Peyer's patch (tissue), 4 donors: ENCODE data around the gene THBS3.
"Not testable (repeated sequence)": the region's sequence is repeated elsewhere in the genome, so short reads cannot be mapped to it uniquely, and the experiment has no call there.

Experiments used
- POLR2A ChIP-seq, 2 donors: fragments of 450-650 bp; IDR thresholded peaks; one replicate each; pipeline ENCODE4 v1.5.1; 2017; ENCODE audit warnings: antibody characterized with exemption in 2 of 2, mild to moderate bottlenecking in 2 of 2, moderate library complexity in 2 of 2
- TF ChIP-seq, protein P1 (sequence below), 6 experiments: fragments of 450-650 bp in 4 of 6; fragments of 200-600 bp in 2 of 6; sonication (generic) in 1 of 6; IDR thresholded peaks; one replicate each; pipeline ENCODE4 v1.5.1; 2017 to 2019; ENCODE audit warnings: antibody characterized with exemption in 6 of 6, mild to moderate bottlenecking in 3 of 6, moderate library complexity in 1 of 6

- TF ChIP-seq, protein P1, sequence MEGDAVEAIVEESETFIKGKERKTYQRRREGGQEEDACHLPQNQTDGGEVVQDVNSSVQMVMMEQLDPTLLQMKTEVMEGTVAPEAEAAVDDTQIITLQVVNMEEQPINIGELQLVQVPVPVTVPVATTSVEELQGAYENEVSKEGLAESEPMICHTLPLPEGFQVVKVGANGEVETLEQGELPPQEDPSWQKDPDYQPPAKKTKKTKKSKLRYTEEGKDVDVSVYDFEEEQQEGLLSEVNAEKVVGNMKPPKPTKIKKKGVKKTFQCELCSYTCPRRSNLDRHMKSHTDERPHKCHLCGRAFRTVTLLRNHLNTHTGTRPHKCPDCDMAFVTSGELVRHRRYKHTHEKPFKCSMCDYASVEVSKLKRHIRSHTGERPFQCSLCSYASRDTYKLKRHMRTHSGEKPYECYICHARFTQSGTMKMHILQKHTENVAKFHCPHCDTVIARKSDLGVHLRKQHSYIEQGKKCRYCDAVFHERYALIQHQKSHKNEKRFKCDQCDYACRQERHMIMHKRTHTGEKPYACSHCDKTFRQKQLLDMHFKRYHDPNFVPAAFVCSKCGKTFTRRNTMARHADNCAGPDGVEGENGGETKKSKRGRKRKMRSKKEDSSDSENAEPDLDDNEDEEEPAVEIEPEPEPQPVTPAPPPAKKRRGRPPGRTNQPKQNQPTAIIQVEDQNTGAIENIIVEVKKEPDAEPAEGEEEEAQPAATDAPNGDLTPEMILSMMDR (IDR thresholded peaks at IDR 0.05), result not testable (repeated sequence)
- TF ChIP-seq POLR2A (IDR thresholded peaks at IDR 0.05), result not testable (repeated sequence)
Observed at GRCh38 chr1:155220211-155220965, 12.7 kb upstream of the THBS3 start.
